Measurements from ENCODE around the gene ASB10. TPM values are rescaled to one million over a fixed set of nuclear protein-coding genes. Genes with fewer than 3 reads are reported as not detected.

ASB10 gene
- total and polyA plus RNA-seq, 7 experiments from 2014 or later: not detected

DNA sequence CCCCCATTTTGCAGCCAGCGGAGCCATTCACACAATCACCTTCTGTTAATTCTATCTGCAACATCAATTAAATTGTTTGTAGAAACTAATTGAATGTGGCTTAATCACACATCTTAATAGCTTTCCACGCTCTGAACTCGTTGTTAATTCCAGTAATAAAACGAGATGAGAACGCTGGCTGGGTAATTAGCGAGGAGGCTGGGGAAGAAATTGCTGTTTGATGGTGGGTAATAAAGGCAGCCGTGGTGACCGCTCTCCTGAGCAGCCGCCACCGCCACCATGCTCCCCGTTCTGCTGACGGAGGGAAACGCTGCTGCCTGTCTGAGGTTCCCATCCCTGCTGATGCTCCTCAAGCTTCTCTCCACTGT is 55.8 kb downstream of the ASB10 start:
- Histone ChIP-seq H3K27ac (ENCODE audit: low read depth, low read length) (no peak overlapping the region), H3K4me1 (ENCODE audit: control insufficient read depth in 2 of 2, insufficient read depth in 2 of 2, low read length in 2 of 2) (no peaks in the 10 kb centered on the region), H3K36me3 (ENCODE audit: control insufficient read depth in 2 of 3, insufficient read depth in 3 of 3, low read length in 3 of 3) (peaks cover 0 to 60% (median 0%) of the 10 kb centered on the region in 3 experiments), H3K4me3 (ENCODE audit: low read length) (no peak overlapping the region), H3K9me3 (ENCODE audit: control insufficient read depth in 2 of 3, low read length in 3 of 3) (no peaks in the 10 kb centered on the region), H3K27me3 (ENCODE audit: control insufficient read depth in 2 of 2, insufficient read depth in 2 of 2, low read length in 2 of 2) (no peaks in the 10 kb centered on the region)
- Mint-ChIP-seq H3K9me3 (no peaks in the 10 kb centered on the region), H3K36me3 (peaks cover 0 to 25% (median 0%) of the 10 kb centered on the region in 5 donors), H3K27ac (no peak overlapping the region), H3K4me1 (no peaks in the 10 kb centered on the region), H3K4me3 (no peak overlapping the region), H3K27me3 (no peaks in the 10 kb centered on the region)
- no peak for DNase-seq
- ChIA-PET CTCF (no interaction called here), POLR2A (interaction anchor here (0.7 kb wide), 1 partner anchor 153 kb away, joined by 3 read pairs; no protein-coding TSS in a partner anchor)
- no peak for ATAC-seq
- intact Hi-C loops (cut with micrococcal nuclease): no loop called here

DNA sequence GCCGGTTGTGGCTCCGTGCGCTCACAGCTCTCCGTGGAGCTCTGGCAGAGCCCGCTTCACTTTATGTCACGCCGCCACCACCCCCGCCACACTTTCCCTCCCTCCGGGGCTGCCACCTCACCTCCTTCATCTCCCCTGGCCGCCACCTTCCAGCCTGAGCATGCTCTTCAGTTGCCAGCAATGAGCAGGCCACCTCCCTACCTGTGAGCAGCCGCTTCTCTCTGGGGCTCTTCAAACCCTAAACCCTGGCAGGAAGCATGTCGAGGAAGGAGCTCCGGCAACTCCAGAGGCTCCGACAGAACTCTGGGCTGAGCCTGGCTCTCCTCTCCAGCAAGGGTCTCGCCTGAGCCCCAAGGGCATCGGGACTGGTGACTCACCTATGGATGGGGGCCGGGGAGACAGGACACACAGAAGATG is 56.3 kb downstream of the ASB10 start:
- Mint-ChIP-seq H3K4me3 (no peak overlapping the region), H3K27me3 (no peaks in the 10 kb centered on the region), H3K36me3 (peaks cover 0 to 23% (median 0%) of the 10 kb centered on the region in 5 donors), H3K27ac (no peak overlapping the region), H3K9me3 (no peaks in the 10 kb centered on the region), H3K4me1 (no peaks in the 10 kb centered on the region)
- ATAC-seq (no peak), DNase-seq (no peak)
- H3K36me3 ChIP-seq (ENCODE audit: control insufficient read depth in 2 of 3, insufficient read depth in 3 of 3, low read length in 3 of 3): peaks cover 0 to 58% (median 0%) of the 10 kb centered on the region in 3 experiments
- intact Hi-C loops (cut with micrococcal nuclease): no loop called here
- no peaks in the 10 kb centered on the region for H3K27me3 ChIP-seq (ENCODE audit: control insufficient read depth in 2 of 2, insufficient read depth in 2 of 2, low read length in 2 of 2)
- no peak overlapping the region for H3K4me3 ChIP-seq (ENCODE audit: low read length)
- H3K4me1 ChIP-seq (ENCODE audit: control insufficient read depth in 2 of 2, insufficient read depth in 2 of 2, low read length in 2 of 2): no peaks in the 10 kb centered on the region
- CTCF ChIA-PET: no interaction called here
- no peak overlapping the region for H3K27ac ChIP-seq (ENCODE audit: low read depth, low read length)
- POLR2A ChIA-PET: no interaction called here
- H3K9me3 ChIP-seq (ENCODE audit: control insufficient read depth in 2 of 3, low read length in 3 of 3): no peaks in the 10 kb centered on the region

DNA sequence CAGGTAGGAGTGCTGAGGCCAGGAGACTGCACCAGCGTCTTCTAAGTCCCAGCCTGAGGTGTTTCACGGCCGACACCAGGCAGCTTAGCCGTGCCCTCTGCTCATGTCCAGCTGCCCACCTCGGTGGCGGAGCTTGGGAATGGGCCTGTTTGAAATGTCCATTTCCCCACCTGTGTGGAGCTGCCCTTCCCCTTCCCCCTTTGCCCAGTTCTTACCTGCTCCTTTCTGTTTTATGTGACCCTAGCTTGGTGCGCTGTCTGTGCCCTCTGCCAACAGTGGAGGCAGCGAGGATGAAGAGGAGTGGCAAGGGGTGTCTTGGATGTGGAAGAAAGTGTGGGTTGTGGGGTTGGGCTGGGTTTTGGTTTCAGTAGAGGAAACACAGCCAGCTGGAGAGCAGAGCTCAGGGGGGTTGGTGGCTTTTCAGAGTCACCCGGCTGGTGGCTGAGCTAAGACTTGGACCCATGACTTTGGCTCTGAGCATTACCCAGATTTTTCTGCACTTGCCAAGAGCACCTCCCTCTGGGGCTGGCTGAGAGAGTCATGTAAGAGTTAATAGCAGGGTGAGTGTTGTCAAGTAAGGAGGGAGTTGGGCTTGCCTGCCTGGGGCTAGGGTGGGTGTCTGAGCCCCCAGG is 57.0 kb downstream of the ASB10 start:
- no peak for ATAC-seq
- Mint-ChIP-seq H3K36me3 (peaks cover 0 to 19% (median 0%) of the 10 kb centered on the region in 5 donors), H3K4me1 (no peaks in the 10 kb centered on the region), H3K4me3 (no peak overlapping the region), H3K27ac (no peak overlapping the region), H3K9me3 (no peaks in the 10 kb centered on the region), H3K27me3 (no peaks in the 10 kb centered on the region)
- intact Hi-C loops (cut with micrococcal nuclease): no loop called here
- Histone ChIP-seq H3K36me3 (ENCODE audit: control insufficient read depth in 2 of 3, insufficient read depth in 3 of 3, low read length in 3 of 3) (peaks cover 0 to 52% (median 0%) of the 10 kb centered on the region in 3 experiments), H3K27ac (ENCODE audit: low read depth, low read length) (no peak overlapping the region), H3K4me3 (ENCODE audit: low read length) (no peak overlapping the region), H3K4me1 (ENCODE audit: control insufficient read depth in 2 of 2, insufficient read depth in 2 of 2, low read length in 2 of 2) (no peaks in the 10 kb centered on the region), H3K9me3 (ENCODE audit: control insufficient read depth in 2 of 3, low read length in 3 of 3) (no peaks in the 10 kb centered on the region), H3K27me3 (ENCODE audit: control insufficient read depth in 2 of 2, insufficient read depth in 2 of 2, low read length in 2 of 2) (no peaks in the 10 kb centered on the region)
- ChIA-PET CTCF (no interaction called here), POLR2A (interaction anchor here (0.6 kb wide), 1 partner anchor 673 kb away, joined by 4 read pairs; no protein-coding TSS in a partner anchor)
- no peak for DNase-seq

DNA sequence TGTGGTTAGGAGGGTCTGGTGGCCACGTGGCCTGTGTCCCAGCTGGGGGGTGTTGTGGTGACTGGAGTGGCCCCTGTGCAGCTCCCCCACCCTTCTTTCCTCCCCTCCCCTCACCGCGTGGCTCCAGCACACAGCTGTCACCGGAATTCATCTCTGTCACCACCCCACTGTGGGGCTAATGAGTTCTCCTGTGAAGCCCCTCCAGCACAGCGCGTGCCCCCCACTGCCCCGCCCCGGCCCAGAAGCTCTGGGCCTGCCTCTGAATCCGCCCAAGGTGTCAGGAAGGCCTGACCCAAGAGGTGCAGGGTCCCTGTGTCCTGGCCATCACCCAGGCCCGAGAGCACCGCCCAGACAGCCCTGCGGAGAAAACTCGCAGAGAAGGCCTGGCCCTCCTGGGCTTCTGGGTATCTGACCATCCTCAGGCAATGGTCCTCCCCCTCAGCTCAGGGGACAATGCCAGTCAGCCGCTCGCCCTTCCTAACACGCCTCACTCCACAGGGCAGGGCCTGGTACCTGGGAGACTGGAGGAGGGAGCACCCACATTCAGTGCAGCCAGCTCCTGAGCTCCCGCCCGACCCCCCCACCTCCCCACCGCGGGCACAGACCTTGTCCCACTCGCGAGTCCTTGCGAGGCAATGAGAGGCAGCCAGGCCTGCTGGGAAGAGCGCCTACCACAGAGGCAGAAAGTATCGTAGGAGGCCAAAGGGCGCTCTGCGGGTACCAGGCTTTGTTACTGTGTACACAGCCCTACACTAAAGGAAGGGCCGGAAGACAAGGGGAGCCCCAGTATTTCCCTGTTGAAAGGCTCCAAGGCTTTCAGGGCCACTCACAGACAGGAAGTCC is 57.7 kb downstream of the ASB10 start:
- Mint-ChIP-seq H3K27me3 (no peaks in the 10 kb centered on the region), H3K4me3 (no peak overlapping the region), H3K36me3 (peaks cover 0 to 18% (median 0%) of the 10 kb centered on the region in 5 donors), H3K27ac (no peak overlapping the region), H3K4me1 (no peaks in the 10 kb centered on the region), H3K9me3 (no peaks in the 10 kb centered on the region)
- peaks cover 0 to 44% (median 0%) of the 10 kb centered on the region in 3 experiments for H3K36me3 ChIP-seq (ENCODE audit: control insufficient read depth in 2 of 3, insufficient read depth in 3 of 3, low read length in 3 of 3)
- H3K27ac ChIP-seq (ENCODE audit: low read depth, low read length): no peak overlapping the region
- intact Hi-C loops (cut with micrococcal nuclease): no loop called here
- POLR2A ChIA-PET: interaction anchor here (0.6 to 0.8 kb wide), 2 partner anchors 674 to 725 kb away, joined by 3 to 4 read pairs; no protein-coding TSS in a partner anchor
- ATAC-seq: no peak
- CTCF ChIA-PET: no interaction called here
- no peaks in the 10 kb centered on the region for H3K9me3 ChIP-seq (ENCODE audit: control insufficient read depth in 2 of 3, low read length in 3 of 3)
- DNase-seq: no peak
- no peaks in the 10 kb centered on the region for H3K27me3 ChIP-seq (ENCODE audit: control insufficient read depth in 2 of 2, insufficient read depth in 2 of 2, low read length in 2 of 2)
- no peak overlapping the region for H3K4me3 ChIP-seq (ENCODE audit: low read length)
- no peaks in the 10 kb centered on the region for H3K4me1 ChIP-seq (ENCODE audit: control insufficient read depth in 2 of 2, insufficient read depth in 2 of 2, low read length in 2 of 2)

DNA sequence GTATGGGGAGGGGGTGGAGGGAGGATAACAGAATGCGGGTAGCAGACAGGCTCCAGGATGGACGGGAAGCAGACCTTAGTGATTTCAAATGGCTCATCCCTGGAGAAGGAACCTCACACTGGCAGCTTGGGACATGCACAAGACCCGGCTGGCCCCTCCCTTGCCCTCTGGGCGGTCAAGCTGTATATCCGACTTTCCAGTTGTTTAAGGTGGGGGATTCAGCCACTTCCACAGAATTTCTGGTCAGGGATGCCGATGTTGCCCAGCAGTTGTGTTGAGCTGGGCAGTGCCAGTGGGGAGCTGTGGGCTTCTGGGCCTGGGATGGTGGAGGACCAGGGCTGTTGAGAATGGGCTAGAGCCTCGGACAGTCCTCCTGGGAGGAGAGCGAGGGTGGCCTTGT is 58.3 kb downstream of the ASB10 start:
- Histone ChIP-seq H3K9me3 (ENCODE audit: control insufficient read depth in 2 of 3, low read length in 3 of 3) (no peaks in the 10 kb centered on the region), H3K27ac (ENCODE audit: low read depth, low read length) (no peak overlapping the region), H3K27me3 (ENCODE audit: control insufficient read depth in 2 of 2, insufficient read depth in 2 of 2, low read length in 2 of 2) (no peaks in the 10 kb centered on the region), H3K4me1 (ENCODE audit: control insufficient read depth in 2 of 2, insufficient read depth in 2 of 2, low read length in 2 of 2) (no peaks in the 10 kb centered on the region), H3K4me3 (ENCODE audit: low read length) (no peak overlapping the region), H3K36me3 (ENCODE audit: control insufficient read depth in 2 of 3, insufficient read depth in 3 of 3, low read length in 3 of 3) (peaks cover 0 to 40% (median 0%) of the 10 kb centered on the region in 3 experiments)
- Mint-ChIP-seq H3K27me3 (no peaks in the 10 kb centered on the region), H3K36me3 (peaks cover 0 to 18% (median 5%) of the 10 kb centered on the region in 5 donors), H3K4me1 (peaks cover 0 to 6% (median 4%) of the 10 kb centered on the region in 7 donors), H3K27ac (no peak overlapping the region), H3K9me3 (no peaks in the 10 kb centered on the region), H3K4me3 (no peak overlapping the region)
- intact Hi-C loops (cut with micrococcal nuclease): no loop called here
- ChIA-PET POLR2A (interaction anchor here (0.8 kb wide), 1 partner anchor 725 kb away, joined by 3 read pairs; no protein-coding TSS in a partner anchor), CTCF (no interaction called here)
- no peak for DNase-seq
- no peak for ATAC-seq

DNA sequence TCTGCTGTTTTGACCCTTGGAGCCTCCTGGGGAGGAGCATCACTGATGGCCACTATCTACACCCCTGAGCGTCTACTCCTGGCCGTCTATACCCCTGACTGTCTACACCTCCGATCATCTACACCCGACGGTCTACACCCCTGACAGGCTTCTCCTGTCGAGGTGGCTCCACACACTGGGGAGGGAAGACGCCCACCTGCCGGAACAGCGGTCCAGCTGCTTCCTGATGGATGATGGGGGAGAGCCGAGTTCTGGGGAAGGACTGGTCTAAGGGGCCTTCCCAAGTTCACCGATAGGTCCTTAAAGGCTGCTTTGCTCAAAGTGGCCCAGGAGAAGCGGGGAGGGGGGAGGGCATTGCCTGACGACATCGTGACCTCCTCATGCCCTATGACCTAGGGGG is 58.9 kb downstream of the ASB10 start:
- ATAC-seq (no peak), DNase-seq (no peak)
- ChIA-PET CTCF (no interaction called here), POLR2A (interaction anchor here (0.6 kb wide), 1 partner anchor 25 kb away, joined by 3 read pairs; no protein-coding TSS in a partner anchor)
- Histone ChIP-seq H3K9me3 (ENCODE audit: control insufficient read depth in 2 of 3, low read length in 3 of 3) (no peaks in the 10 kb centered on the region), H3K4me1 (ENCODE audit: control insufficient read depth in 2 of 2, insufficient read depth in 2 of 2, low read length in 2 of 2) (no peaks in the 10 kb centered on the region), H3K36me3 (ENCODE audit: control insufficient read depth in 2 of 3, insufficient read depth in 3 of 3, low read length in 3 of 3) (peaks cover 0 to 41% (median 0%) of the 10 kb centered on the region in 3 experiments), H3K27me3 (ENCODE audit: control insufficient read depth in 2 of 2, insufficient read depth in 2 of 2, low read length in 2 of 2) (no peaks in the 10 kb centered on the region), H3K4me3 (ENCODE audit: low read length) (no peak overlapping the region), H3K27ac (ENCODE audit: low read depth, low read length) (no peak overlapping the region)
- H3K36me3 Mint-ChIP-seq: peaks cover 0 to 18% (median 5%) of the 10 kb centered on the region in 5 donors
- H3K9me3 Mint-ChIP-seq: no peaks in the 10 kb centered on the region
- H3K27ac Mint-ChIP-seq: no peak overlapping the region
- no peak overlapping the region for H3K4me3 Mint-ChIP-seq
- peaks cover 0 to 8% (median 5%) of the 10 kb centered on the region in 7 donors for H3K4me1 Mint-ChIP-seq
- intact Hi-C loops (cut with micrococcal nuclease): no loop called here
- H3K27me3 Mint-ChIP-seq: no peaks in the 10 kb centered on the region

Data from naive thymus-derived CD4-positive, alpha-beta T cell (primary cell).